Measurements from ENCODE around the gene ZBTB9.

ZBTB9 gene, protein sequence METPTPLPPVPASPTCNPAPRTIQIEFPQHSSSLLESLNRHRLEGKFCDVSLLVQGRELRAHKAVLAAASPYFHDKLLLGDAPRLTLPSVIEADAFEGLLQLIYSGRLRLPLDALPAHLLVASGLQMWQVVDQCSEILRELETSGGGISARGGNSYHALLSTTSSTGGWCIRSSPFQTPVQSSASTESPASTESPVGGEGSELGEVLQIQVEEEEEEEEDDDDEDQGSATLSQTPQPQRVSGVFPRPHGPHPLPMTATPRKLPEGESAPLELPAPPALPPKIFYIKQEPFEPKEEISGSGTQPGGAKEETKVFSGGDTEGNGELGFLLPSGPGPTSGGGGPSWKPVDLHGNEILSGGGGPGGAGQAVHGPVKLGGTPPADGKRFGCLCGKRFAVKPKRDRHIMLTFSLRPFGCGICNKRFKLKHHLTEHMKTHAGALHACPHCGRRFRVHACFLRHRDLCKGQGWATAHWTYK

GRCh38 chr6:33454009-33454946 lies at the start of gene ZBTB9:
Gene ZBTB9 (plus strand): TSS chr6:33454576. CDS start chr6:33455101, 525 bp downstream.
- FAIRE-seq (peak; percentile 97), DNase-seq (ENCODE audit: low spot score) (peak; percentile 99)

DNA sequence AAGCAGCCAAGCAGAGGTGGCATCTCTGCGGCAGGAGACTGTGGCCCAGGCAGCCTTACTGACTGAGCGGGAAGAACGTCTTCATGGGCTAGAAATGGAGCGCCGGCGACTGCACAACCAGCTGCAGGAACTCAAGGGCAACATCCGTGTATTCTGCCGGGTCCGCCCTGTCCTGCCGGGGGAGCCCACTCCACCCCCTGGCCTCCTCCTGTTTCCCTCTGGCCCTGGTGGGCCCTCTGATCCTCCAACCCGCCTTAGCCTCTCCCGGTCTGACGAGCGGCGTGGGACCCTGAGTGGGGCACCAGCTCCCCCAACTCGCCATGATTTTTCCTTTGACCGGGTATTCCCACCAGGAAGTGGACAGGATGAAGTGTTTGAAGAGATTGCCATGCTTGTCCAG lies 49.5 kb upstream of the ZBTB9 start:
- FAIRE-seq: no peak
- no peak for DNase-seq (ENCODE audit: low spot score)

DNA sequence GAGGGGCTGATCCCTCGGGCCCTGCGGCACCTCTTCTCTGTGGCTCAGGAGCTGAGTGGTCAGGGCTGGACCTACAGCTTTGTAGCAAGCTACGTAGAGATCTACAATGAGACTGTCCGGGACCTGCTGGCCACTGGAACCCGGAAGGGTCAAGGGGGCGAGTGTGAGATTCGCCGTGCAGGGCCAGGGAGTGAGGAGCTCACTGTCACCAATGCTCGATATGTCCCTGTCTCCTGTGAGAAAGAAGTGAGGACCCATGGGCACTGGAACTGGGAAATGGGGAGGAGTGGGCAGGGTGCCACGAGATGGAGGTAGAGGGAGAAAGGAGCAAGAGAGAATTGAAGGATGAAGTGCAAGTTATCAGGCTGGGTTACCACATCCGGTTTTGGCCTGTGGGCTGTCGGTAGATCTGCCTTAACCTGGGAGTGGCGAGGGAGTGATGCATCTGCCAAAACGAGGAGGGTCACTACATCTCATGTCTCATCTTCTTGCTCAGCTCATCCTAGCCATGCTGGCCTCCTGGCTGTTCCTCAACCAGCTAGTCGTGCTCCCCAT lies 48.9 kb upstream of the ZBTB9 start:
- FAIRE-seq (no peak), DNase-seq (ENCODE audit: low spot score) (no peak)

GRCh38 chr6:33406126-33406525 lies 48.2 kb upstream of the ZBTB9 start:
- DNase-seq (ENCODE audit: low spot score): no peak
- FAIRE-seq: no peak

GRCh38 chr6:33407132-33407718 lies 47.2 kb upstream of the ZBTB9 start:
- DNase-seq (ENCODE audit: low spot score) (no peak), FAIRE-seq (no peak)

DNA sequence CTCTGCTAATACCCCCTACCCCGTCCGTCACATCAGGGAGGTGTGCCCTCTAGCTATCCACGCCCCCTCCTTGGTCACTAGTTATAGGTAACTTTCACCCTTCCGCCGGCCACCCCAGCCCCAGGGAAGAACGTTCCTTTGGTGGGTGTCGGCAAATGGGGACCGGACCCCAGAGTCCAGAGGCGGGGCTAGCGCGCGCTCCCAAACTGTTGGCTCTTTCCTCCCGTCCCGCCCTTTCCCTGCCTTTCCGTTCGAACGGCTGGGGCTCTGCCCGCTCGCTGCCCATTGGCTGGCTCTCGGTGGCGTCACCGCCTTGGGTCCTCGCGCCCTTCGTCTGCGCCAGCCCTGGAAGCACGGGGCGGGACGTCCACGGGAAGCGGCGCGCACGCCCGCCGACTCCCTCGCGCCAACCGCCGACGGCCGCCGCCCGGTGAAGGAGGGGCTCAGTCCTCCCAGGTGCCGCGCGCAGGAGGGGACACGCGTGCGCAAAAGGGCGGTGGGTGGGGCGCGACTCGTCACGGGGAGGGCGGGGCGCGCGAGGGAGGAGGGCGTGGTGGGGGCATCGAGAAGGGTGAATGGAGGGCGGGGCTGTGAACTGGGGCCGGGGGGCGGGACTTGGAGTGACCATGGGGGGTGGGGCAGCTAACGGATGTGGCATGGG lies 44.2 kb upstream of the ZBTB9 start:
- peak; percentile 79 for FAIRE-seq

GRCh38 chr6:33410711-33411631 lies 43.4 kb upstream of the ZBTB9 start, which contains the start of gene PHF1:
Gene PHF1 (plus strand): TSS chr6:33411014. CDS start chr6:33412264, 1,250 bp downstream.
- FAIRE-seq (no peak), DNase-seq (ENCODE audit: low spot score) (peak; percentile 86)

More for the DNA sequence above, 44.2 kb upstream of the ZBTB9 start:
- DNase-seq (ENCODE audit: low spot score): peak; percentile 97

GRCh38 chr6:33411632-33412005 lies 42.8 kb upstream of the ZBTB9 start:
- FAIRE-seq: no peak
- no peak for DNase-seq (ENCODE audit: low spot score)

DNA sequence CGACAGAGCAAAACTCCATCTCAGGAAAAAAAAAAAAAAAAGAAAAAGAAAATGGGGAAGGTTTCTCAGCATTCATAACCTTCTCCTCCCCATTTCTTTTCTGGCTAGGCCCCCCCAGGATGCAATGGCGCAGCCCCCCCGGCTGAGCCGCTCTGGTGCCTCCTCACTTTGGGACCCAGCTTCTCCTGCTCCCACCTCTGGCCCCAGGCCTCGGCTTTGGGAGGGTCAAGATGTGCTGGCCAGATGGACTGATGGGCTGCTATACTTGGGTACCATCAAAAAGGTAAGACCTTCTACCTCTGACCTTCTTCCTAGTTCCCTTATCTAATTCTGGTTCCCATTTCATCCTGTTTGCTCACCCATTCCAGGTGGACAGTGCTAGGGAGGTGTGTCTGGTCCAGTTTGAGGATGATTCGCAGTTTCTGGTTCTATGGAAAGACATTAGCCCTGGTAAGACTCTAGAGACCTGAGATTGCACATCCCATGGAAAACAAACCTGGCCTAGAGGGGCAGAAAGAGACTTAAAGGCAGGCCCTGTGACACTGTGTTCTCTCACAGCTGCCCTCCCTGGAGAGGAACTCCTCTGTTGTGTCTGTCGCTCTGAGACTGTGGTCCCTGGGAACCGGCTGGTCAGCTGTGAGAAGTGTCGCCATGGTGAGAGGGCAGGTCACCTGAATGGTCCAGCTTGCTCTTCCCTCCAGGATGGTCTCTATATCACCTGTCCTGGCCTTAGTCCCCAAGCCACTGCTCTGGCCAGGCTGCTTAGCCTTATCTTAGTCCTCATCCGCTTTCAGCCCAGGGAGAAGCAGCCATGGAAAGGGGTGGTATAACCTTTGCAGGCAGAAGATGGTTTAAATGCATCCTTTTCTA lies 42.0 kb upstream of the ZBTB9 start:
- no peak for FAIRE-seq

GRCh38 chr6:33413241-33414120 lies 40.9 kb upstream of the ZBTB9 start:
- DNase-seq (ENCODE audit: low spot score): no peak
- no peak for FAIRE-seq

More for the DNA sequence above, 42.0 kb upstream of the ZBTB9 start:
- DNase-seq (ENCODE audit: low spot score): no peak

GRCh38 chr6:33414592-33415271 lies 39.6 kb upstream of the ZBTB9 start:
- FAIRE-seq: no peak
- no peak for DNase-seq (ENCODE audit: low spot score)

GRCh38 chr6:33415831-33416230 lies 38.5 kb upstream of the ZBTB9 start:
- FAIRE-seq (no peak), DNase-seq (ENCODE audit: low spot score) (no peak)

DNA sequence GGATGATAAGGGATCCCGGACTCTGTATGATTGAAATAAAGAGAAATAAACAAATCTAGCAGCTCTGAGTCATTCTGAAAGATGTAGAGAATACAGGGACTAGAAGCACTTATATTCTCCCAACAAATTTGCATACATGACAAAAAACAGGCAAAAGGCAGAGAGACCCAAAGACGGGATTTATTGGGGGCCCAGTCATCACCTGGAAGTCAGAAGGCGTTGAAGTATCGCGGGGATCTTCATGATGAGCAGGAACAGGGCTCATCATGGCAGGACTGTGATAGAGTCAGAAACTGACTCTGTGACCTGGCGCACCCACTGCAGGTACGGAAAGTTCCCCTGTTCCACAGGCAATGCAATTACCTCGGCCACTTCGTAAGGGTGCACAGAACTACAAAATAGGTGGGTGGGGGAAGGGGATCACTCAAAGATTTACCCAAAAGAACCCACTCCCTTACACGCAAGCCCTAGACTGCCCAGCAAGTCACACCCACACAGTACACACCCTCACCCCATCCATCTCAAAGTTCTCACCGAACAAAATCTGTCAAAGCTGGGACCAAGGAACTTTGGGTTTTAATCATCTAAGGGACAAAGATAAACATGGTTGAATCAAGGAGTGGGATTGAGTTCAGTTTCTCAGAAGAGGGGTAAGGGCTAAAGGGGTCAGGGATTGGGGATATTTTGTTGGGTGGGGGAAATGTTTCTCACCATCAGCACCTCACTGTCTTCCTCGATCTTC lies 37.8 kb upstream of the ZBTB9 start:
- DNase-seq (ENCODE audit: low spot score): no peak
- no peak for FAIRE-seq

DNA sequence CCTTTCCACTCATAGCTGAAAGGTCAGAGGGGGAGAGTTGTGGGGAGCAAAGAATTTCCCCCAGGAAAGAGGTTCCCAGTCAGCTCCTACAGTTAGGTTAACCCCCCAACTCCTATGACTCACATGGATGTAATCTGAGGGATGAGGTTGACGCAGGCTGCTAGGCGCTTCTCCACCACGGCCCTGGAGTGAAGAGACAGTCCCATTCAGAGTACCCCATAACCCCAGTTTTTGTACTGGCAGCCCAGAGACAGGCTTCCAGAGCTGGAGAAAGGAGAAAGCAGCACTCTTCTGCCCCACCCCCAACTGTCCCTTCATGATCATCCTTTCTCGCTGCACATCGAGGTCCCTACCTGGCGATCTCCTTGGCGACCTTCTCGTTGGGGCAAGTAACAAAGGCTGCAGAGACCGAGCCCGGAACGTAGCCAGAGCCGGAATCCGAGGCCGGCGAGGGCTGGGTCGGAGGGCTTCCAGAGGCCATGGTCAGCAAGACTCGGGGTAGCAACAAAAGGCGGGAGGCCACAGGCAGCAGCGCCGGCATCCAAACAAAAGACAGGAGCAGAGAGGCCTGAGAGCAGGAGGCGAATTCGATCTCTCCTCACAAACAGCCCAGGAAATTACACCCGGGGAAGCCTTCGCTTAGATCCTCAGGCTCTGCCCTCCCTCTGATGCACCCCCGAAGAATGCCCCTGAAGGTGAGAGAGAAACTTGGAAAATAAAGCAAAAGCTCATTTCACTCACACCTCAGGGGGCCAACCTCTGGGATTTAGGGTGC lies 37.1 kb upstream of the ZBTB9 start:
- FAIRE-seq (no peak), DNase-seq (ENCODE audit: low spot score) (no peak)

GRCh38 chr6:33417903-33418689 lies 36.3 kb upstream of the ZBTB9 start, which contains the start of gene CUTA:
Gene CUTA (minus strand): TSS chr6:33418107. CDS start chr6:33418000, 107 bp downstream.
- peak; percentile 97 for DNase-seq (ENCODE audit: low spot score)
- FAIRE-seq: peak; percentile 96
